NCI-H1092 (cell line): ENCODE data around the gene POU4F2.

Source experiments
- DNase-seq: peaks from one replicate; lab custom pipeline; 2025; lab: John Stamatoyannopoulos, UW

Gene POU4F2

GRCh38 chr4:146638786-146639505, at the start of gene POU4F2:
Gene POU4F2, plus strand, starts transcription at chr4:146638893. Its CDS starts 248 bp downstream, at chr4:146639141.
- no peak for DNase-seq

GRCh38 chr4:146590801-146591200, 47.9 kb upstream of the POU4F2 start:
- DNase-seq = no peak

GRCh38 chr4:146592019-146592418, 46.7 kb upstream of the POU4F2 start:
- no peak for DNase-seq

DNA sequence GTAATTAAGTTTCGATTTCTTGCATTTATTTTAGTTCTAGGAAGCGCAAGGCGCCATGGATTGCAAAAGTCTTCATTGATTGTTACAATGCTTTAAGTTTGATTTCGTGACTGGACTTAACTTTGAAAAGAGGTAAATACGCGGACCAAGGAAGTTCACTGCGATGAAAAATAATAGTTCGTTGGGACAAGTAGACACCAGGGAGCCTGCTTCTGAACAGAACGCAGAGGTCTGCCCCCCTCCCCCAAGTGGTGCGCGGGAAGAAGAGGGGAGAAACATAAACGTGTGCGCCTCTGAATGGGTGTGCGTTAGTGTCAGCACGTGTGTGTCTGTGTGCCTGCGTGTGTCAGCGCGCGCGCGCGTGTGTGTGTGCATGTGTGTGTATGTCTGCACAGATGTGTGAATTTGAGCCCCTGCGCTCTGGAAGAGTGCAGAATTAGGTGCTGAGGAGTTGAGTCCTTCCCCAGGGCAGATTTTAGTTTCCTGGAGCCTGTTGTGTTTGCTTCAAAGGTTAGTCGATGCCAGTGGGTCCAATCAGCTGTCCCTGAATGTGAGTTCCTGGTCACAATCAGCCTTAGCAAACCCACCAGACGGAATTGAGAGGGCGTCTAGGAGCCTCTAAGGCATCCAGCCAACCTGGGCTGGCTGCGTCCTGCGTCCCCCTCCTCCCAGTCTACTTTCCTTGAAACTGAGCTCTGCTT, 5.8 kb upstream of the POU4F2 start:
- no peak for DNase-seq

- no peak for DNase-seq
Measured at GRCh38 chr4:146633471-146633800, 5.3 kb upstream of the POU4F2 start.

- DNase-seq = no peak
Measured at GRCh38 chr4:146634825-146635224, 3.9 kb upstream of the POU4F2 start.

DNA sequence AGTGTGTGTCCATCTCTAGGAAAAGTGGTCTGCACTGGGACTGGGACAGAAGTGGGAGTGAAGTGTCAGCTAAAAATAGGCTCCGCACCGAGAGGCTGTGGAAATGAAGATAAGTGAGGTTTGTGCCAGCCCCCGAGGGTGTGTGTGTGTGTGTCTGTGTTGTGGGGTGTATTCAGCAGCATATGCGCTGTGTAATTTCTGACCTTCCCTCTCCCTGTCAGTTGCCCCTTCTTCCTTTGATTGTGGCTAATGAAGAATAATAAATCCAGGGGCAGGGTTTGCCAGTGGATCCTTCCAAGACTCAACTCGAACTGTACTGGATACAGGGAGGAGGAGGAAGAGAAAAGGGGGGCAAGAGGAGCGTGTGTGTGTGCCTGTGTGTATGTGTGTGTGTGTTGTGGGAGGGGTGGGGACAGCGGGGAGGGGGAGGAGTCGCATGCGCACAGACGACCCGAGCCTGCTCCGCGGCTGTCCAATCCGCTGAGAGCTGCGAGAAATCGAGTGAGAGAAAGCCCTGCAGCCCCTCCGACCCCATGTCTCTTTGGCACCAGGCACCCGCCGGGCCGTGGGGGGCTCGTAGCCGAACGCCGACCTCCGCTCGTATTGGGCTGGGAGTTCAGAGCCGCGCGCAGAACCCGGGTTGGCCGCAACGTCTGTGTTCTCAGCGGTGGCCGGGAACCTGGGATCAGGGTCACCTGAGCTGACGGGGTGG, 916 bp upstream of the POU4F2 start:
- no peak for DNase-seq

DNA sequence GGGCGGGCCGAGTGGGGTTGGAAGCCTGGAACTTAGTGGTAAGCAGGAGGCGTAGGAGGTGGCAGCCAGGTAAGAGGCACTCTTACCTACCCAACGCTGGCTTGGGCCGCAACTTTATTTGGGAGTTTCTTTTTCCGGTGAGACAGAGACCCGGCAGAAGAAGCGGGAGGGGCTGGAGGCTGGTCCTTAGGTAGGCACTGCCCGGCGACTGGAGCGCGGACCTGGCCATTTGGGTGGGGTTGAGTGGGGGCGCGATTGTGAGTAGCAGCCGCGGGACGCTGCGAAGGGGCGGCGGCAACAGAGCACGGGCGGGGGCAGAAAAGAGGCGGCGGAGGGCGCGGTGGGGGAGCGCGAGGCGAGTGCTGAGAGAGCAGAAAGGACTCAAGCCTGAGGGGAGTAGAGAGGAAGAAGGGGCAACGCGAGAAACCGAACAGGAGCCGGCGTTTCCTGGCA, 334 bp upstream of the POU4F2 start:
- DNase-seq = no peak

DNA sequence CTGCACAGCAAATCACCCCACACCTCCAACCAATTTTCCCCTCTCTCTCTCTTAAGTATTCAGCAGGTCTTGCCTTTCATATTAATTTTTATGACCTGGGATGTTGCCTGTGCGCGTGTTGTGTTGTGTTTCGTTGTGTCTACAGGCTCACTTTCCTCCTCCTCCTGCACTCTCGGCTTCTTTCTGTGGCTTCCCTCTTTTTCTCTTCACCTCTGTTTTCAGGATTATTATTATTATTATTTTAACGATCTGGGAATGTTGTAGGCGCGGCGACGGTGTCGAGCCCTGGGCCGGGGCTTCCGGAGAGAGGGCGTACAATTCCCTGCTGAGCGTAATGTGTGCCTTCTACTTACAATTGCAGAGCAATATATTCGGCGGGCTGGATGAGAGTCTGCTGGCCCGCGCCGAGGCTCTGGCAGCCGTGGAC, 826 bp downstream of the POU4F2 start:
- no peak for DNase-seq

DNA sequence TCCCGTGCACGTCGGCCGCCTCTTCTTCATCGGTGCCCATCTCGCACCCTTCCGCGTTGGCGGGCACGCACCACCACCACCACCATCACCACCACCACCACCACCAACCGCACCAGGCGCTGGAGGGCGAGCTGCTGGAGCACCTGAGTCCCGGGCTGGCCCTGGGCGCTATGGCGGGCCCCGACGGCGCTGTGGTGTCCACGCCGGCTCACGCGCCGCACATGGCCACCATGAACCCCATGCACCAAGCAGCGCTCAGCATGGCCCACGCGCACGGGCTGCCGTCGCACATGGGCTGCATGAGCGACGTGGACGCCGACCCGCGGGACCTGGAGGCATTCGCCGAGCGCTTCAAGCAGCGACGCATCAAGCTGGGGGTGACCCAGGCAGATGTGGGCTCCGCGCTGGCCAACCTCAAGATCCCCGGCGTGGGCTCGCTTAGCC, 1.4 kb downstream of the POU4F2 start:
- DNase-seq = no peak

- DNase-seq = no peak
Measured at GRCh38 chr4:146640465-146641061, 1.9 kb downstream of the POU4F2 start.

GRCh38 chr4:146641762-146642161, 3.1 kb downstream of the POU4F2 start:
- no peak for DNase-seq

DNA sequence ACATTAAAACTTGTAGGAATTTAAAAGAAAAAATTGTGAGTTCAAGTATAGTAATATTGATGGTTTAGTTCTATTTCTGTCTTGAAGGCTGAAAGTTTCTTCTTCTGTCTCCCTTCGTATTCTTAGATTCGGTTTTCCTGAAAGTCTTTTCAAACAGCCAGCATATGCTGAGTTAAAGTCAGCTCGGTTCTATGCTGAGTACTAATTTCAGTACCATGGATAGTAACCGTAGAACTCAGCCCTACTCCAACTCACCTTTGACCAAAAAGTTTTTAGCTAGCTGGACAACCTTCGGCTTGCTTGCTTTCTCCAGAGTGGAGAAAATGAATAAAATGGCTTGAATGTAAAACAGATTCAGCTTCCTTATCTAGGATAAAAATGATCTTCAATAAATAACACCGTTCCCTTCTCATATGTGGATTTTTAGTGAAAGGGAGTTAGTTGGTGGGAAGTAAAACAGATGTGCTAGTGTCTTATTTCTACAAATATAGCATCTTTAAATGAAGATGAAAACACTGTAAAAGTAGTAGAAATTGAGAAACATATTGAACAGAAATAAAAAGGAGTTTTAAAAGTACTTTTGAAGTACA, 5.2 kb downstream of the POU4F2 start:
- DNase-seq = no peak

- DNase-seq = no peak
Measured at GRCh38 chr4:146645921-146646320, 7.2 kb downstream of the POU4F2 start.

DNA sequence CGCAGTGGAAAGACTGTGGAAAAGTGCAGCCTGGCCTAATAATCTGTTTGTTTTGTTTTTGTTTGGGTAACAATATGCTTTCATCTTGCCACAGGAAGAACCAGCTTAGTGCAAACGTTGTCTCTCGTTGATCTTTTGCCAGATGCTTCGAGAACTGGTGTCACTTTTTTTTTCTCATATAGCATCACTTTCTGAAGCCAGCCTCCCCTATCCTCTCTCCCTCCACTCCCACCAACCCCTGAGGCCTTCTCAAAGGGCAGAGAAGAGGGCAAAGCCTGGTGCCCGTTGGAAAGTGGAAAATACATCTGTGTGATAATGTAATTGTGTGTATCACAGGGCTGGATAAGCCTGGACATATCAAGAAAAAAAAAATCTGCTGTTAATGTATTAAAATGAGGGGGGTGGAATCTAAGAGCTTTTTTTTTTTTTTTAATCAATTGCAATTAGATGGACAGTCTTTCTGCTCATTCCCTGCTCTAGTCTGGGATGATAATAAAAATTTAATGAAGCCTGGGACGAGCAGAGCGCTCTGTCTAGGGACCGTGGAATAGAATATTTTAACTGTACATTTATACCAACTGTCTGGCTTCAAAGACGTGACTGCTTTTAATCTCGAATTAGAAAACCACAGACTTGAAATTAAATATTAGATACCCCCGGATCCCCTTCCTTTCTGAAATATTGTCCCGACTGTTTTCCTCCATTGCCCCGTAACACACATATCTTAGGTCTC, 8.1 kb downstream of the POU4F2 start:
- no peak for DNase-seq

DNA sequence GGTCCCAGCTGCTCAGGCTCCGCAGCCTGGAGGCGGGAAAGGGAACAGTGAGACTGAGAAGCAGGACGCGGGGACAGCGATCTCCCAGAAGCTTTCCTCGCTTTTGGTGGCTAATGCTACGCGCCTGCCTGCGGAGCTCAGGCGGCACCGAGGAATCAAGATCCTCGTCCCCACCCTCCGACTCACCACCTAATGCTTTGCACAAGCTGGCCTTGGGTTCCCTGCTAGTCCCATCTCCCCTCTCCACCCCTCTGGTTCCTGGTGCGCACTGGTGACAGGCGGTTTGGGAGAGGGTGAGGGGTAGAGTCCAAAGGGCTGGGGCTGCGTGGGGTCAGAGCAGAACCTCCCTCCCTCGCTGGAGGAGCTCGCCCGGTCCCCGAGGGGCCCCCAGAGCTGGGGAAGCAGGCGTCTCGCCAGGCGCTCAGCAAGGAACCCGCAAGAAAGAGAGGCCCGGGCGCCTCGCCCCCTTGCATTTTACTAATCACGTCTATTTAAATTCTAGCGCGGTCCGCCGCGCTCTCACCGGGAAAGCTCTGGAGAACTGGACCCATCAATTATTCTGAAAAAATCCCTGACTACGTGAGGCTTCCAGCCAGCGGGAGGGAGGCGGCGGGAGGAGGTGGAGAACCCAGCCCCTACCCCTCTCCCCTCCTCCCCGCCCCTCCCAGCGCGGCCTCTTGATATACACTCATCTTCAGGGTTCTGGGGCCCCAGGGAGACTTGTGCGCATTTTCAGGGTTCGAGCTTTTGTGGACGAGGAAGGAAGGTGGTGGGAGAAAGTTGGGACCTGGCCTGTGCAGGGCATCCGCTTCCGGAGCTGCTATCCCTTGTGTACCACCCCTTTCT, 9.1 kb downstream of the POU4F2 start:
- no peak for DNase-seq

DNA sequence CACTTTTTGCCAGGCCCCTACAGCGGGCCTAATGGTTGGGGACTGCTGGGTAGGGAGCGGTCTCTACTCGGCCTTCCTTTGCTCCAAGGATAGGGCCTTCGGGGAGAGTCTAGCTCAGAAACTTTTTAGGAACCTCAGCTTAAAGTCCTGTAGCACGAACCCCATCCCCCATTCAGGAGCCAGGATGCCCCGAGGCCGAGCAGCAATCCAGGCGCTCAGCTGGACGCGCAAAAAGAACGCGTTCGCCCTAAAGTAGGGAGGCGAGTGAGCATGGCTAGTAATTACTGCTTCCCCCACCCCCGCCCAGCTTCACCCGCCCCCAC, 9.7 kb downstream of the POU4F2 start:
- no peak for DNase-seq

DNA sequence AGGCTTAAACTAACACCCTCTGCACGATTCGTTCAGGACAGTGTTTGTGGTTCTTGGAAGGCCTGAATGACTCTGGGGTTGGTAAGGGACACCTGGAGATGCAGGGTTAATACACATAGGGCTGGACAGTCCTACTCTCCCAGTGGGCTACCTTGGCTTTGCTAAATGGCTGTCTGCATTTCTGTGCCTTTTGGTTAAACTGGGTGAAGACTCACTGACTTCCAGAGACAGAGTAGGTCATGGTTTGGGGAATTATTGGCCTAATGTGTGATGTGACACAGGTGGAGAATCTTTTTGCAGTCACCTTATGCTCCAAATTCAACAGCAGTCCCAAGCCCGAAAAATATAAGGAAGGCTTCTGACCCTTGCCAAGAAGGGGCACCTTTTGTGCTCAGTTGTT, 10.5 kb downstream of the POU4F2 start:
- no peak for DNase-seq

GRCh38 chr4:146650034-146650433, 11.3 kb downstream of the POU4F2 start:
- DNase-seq = no peak

GRCh38 chr4:146654687-146655520, 16.2 kb downstream of the POU4F2 start:
- DNase-seq = no peak
